GM19193 (cell line): ENCODE measurements around the gene ANKRD40.

ENCODE experiments used
- POLR2A ChIP-seq: IDR thresholded peaks from 4 replicates; pipeline ENCODE4 v1.6.1; 2011; ENCODE audit not compliant: insufficient read depth, insufficient read length; ENCODE audit errors: extremely low read depth

Gene ANKRD40

DNA sequence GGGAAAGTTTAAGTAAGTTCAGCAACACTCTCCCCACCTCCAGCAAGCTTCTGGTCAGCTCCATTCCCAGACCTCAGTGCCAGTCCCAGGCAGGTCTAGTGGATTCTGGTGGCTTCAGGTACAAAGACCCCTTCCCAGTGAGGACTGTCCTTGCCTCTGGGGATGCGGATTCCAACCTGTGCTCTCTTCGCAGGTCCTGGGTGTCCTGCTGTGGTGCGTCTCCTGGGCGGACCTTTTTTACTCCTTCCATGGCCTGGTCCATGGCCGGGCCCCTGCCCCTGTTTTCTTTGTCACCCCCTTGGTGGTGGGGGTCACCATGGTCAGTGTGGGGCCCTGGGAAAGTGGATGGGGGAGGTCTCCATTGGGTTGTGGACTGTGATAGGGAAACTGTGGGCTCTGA, 51.2 kb downstream of the ANKRD40 start:
- no peak for TF ChIP-seq POLR2A

- TF ChIP-seq POLR2A = no peak
Observed at GRCh38 chr17:50653738-50654137, 54.0 kb downstream of the ANKRD40 start.

DNA sequence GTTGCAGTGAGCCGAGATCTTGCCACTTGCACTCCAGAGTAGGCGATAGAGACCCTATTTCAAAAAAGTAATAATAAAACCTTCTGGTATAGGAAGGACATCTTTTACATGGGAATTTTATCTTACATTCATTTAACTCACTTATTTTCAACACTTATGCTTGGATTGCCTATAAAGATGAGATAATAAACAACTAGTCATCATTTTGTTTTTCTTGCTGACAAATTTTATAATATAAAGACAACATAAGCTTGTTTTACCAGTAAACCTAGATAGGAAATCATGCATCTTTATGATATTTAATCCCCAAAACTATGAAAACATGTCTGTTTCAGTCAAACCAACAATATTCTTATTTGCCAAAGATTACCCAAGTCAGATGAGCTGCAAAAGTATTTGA, 56.1 kb downstream of the ANKRD40 start:
- TF ChIP-seq POLR2A = no peak

DNA sequence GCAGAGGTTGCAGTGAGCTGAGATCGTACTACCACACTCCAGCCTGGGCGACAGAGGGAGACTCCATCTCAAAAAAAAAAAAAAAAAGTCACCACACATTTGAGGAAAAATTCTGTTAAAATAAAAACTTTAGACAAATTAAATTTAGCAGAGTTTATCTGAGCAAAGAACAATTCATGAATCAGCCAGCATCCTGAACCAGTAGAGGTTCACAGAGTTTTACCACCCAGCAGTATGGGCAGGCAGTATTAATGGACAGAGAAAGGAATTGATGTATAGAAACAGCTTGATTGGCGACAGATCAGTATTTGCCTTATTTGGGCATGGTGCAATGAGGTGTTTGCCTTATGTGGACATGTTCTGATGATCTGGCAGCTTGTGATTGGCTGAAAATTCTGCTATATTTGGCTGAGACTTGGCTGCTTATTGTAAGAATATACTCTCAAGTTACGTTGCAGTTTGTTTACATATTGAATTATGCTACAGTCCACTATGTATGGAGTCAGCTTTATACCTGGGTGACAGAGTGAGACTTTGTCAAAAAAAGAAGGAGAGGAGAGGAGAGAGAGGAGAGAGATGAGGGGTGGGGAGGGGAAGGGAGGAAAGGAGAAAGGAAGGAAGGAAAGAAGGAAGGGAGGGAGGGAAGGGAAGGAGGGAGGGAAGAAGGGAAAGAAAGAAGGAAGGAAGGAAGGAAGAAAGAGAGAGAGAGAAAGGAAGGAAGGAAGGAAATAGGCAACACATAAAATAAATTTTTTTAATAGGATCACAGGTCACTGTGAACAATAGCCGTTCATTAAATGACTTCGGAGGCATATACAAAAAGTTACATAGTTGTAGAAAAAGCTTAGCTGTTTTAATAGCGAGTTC, 58.4 kb downstream of the ANKRD40 start:
- TF ChIP-seq POLR2A = no peak

GRCh38 chr17:50647187-50647586, 60.5 kb downstream of the ANKRD40 start:
- TF ChIP-seq POLR2A = no peak

DNA sequence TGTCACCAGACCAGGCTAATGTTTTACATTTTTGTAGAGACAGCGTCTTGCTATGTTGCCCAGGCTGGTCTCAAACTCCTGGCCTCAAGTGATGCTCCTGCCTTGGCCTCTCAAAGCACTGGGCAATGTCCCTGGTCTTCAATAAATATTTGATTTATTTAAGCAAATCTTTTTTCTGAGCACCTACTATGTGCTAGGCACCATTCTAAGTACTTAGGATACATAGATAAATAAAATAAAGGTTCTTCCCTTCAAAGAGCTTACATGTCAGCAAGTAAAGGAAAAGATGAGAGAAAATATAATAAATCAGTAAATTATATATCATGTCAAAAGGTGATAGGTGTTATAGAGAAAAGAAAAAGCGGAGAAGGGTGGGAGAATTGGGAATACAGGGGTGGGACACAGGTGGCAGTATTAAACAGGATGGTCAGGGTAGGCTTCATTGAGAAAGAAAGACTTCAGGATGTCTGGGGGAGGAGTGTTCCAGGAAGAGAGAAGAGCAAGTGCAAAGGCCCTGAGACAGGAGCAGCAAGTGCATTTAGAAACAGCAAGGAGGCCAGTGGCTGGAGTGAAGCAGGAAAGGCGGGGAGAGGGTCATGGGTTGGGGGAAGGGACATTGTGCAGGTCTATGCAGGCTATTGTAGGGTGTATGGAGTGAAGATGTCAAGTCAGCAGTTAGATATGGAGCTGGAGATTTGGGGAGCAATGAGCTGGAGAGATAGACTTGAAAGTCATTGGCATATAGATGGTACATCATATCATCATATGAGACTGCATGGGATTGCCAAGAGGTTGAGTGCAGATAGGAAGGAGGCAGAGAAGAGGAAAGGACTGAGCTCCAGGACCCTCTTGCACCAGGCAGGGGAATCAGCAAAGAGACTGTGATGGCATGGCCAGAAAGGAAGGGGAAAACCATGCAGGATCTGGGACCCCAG, 61.7 kb downstream of the ANKRD40 start:
- no peak for TF ChIP-seq POLR2A
